Pancreas (tissue), 10 donors: ENCODE measurements around the gene CD2AP. TPM values are rescaled to one million over a fixed set of nuclear protein-coding genes. Genes with fewer than 3 reads are reported as not detected.

Experiments used
- ATAC-seq, 4 donors: fragments of 200-7000 bp; cut with Tn5 transposase; one replicate each; pipeline versions ENCODE4 v1.8.0 to v1.9.1; 2020; ENCODE audit warnings: mild to moderate bottlenecking in 4 of 4, moderate library complexity in 4 of 4
- DNase-seq, 6 donors: peaks; one replicate each; pipeline ENCODE4 v3.0.0-alpha.2; 2020
- FAIRE-seq: peaks from 2 replicates; lab custom pipeline; 2012; peaks lifted over from hg19 to GRCh38; lab: Jason Lieb, UNC
- H3K27ac ChIP-seq, 4 donors: fragments of 200-600 bp; sonication (generic); 1 replicate in 3 of 4; 2 replicates in 1 of 4; pipeline versions ENCODE4 v1.5.0 to v1.8.0; 2020
- H3K27me3 ChIP-seq, 4 donors: fragments of 200-600 bp; one replicate each; pipeline ENCODE4 v1.8.0; 2021
- H3K36me3 ChIP-seq, 3 donors: fragments of 200-600 bp; sonication (generic) in 1 of 3; one replicate each; pipeline versions ENCODE4 v1.5.0 to v1.8.0; 2020 to 2021
- H3K4me1 ChIP-seq, 3 donors: fragments of 200-600 bp; one replicate each; pipeline ENCODE4 v1.8.0; 2021
- H3K4me3 ChIP-seq, 4 donors: fragments of 200-600 bp; sonication (generic) in 2 of 4; one replicate each; pipeline versions ENCODE4 v1.5.0 to v1.8.0; 2020 to 2021
- H3K9me3 ChIP-seq, 4 donors: fragments of 200-600 bp; one replicate each; pipeline ENCODE4 v1.8.0; 2021
- CTCF ChIP-seq, 4 donors: fragments of 200-600 bp; sonication (generic) in 3 of 4; IDR thresholded peaks; one replicate each; pipeline versions ENCODE4 v1.5.0 to v1.8.0; 2021; ENCODE audit warnings: antibody characterized with exemption in 4 of 4
- WGBS, 2 donors: extraction: QIAGEN DNeasy Blood & Tissue Kit; methylation state at CpG; one replicate each; pipeline ENCODE4 v1.1.7; 2013; 5-methylcytosine and 5-hydroxymethylcytosine counted together
- intact Hi-C, 3 donors: fragments of 100-400 bp; cut with DNase I; formaldehyde crosslinking; loops; one replicate each; pipeline versions ENCODE4 v1.11.1 to v1.14.2; 2022
- polyA plus RNA-seq, 2 donors: library from polyadenylated mRNA; stranded (reverse); fragments of 200-250 nt; gene quantifications; one replicate each; pipeline ENCODE4 v1.2.3, GENCODE V29; 2013
- total RNA-seq, 6 donors: library from RNA; stranded (reverse); fragmentation: NEBNext Ultra II Directional in 4 of 6; extraction: Animal tissue kit (Norgen Biotek cat#: 25700) in 4 of 6; gene quantifications; one replicate each; pipeline versions ENCODE4 v1.2.1 to v1.2.4, GENCODE V29; 2021 to 2023
- donor health status: healthy with polysubstance abuse.
- donor health status: DM: no; HTN: no; CAD: no; lungs with moderate emphysema.
- donor health status: DM: no; HTN: no; CAD: no.
- donor health status: control.
- donor health status: control.
- donor health status: Bipolar disorder and iron deficiency.
- donor health status: DM: yes; HTN: yes; CAD: no.
- donor health status: DM: no; HTN: no; CAD: no.
- donor health status: DM: no; HTN: no; CAD: no.
- donor health status: DM: yes; HTN: yes; CAD: no.

CD2AP gene
- total and polyA plus RNA-seq, 8 donors, result 7.6 to 38.5 (median 17.7) TPM

GRCh38 chr6:47525330-47526057, 47.9 kb downstream of the CD2AP start:
- H3K27me3 ChIP-seq, result no peaks in the 10 kb centered on the region
- H3K4me1 ChIP-seq, result peaks cover 6 to 28% (median 19%) of the 10 kb centered on the region in 3 donors
- DNase-seq (no peak), ATAC-seq (peak in 3 of 4 donors; percentile 24 to 62 (median 29)), FAIRE-seq (peak; percentile 78)
- TF ChIP-seq CTCF (IDR thresholded peaks at IDR 0.05), result no peak
- H3K4me3 ChIP-seq, result no peak overlapping the region
- 46 to 49% methylated on average over 2 of the region's 2 CpGs for WGBS, 2 donors
- peaks cover 0 to 8% (median 3%) of the 10 kb centered on the region in 3 donors for H3K36me3 ChIP-seq
- no peaks in the 10 kb centered on the region for H3K9me3 ChIP-seq
- intact Hi-C loops, result no loop called here
- H3K27ac ChIP-seq, result no peak overlapping the region

- FAIRE-seq (no peak), ATAC-seq (no peak), DNase-seq (no peak)
- no peaks in the 10 kb centered on the region for H3K9me3 ChIP-seq
- peaks cover 0 to 8% (median 3%) of the 10 kb centered on the region in 3 donors for H3K36me3 ChIP-seq
- H3K4me1 ChIP-seq, result peaks cover 6 to 23% (median 15%) of the 10 kb centered on the region in 3 donors
- TF ChIP-seq CTCF (IDR thresholded peaks at IDR 0.05), result no peak
- H3K27ac ChIP-seq, result no peak overlapping the region
- no peaks in the 10 kb centered on the region for H3K27me3 ChIP-seq
- no peak overlapping the region for H3K4me3 ChIP-seq
- intact Hi-C loops, result no loop called here
These were observed 49.7 kb downstream of the CD2AP start for GRCh38 chr6:47527274-47527673.

- TF ChIP-seq CTCF (IDR thresholded peaks at IDR 0.05), result no peak
These were observed 52.1 kb downstream of the CD2AP start for GRCh38 chr6:47529734-47530133.

GRCh38 chr6:47532981-47533585, 55.5 kb downstream of the CD2AP start:
- H3K27me3 ChIP-seq, result no peaks in the 10 kb centered on the region
- intact Hi-C loops, result no loop called here
- H3K36me3 ChIP-seq, result peaks cover 0 to 8% (median 0%) of the 10 kb centered on the region in 3 donors
- WGBS, 2 donors, result 44 to 64% methylated on average over 1 of the region's 1 CpG
- ATAC-seq, result no peak
- no peaks in the 10 kb centered on the region for H3K9me3 ChIP-seq
- DNase-seq, result no peak
- no peak for TF ChIP-seq CTCF (IDR thresholded peaks at IDR 0.05)
- peaks cover 0 to 5% (median 3%) of the 10 kb centered on the region in 3 donors for H3K4me1 ChIP-seq
- H3K4me3 ChIP-seq, result no peak overlapping the region
- no peak overlapping the region for H3K27ac ChIP-seq
- no peak for FAIRE-seq

More at GRCh38 chr6:47529734-47530133, 52.1 kb downstream of the CD2AP start:
- DNase-seq, result no peak
- Histone ChIP-seq H3K4me1 (peaks cover 6 to 16% (median 10%) of the 10 kb centered on the region in 3 donors), H3K27me3 (no peaks in the 10 kb centered on the region), H3K36me3 (peaks cover 0 to 16% (median 3%) of the 10 kb centered on the region in 3 donors), H3K9me3 (no peaks in the 10 kb centered on the region), H3K4me3 (no peak overlapping the region), H3K27ac (no peak overlapping the region)
- WGBS, 2 donors, result 91 to 96% methylated on average over 5 of the region's 5 CpGs
- intact Hi-C loops, result no loop called here
- FAIRE-seq, result no peak
- no peak for ATAC-seq

GRCh38 chr6:47534063-47534462, 56.5 kb downstream of the CD2AP start:
- FAIRE-seq (no peak), DNase-seq (no peak), ATAC-seq (peak in 1 of 4 donors; percentile 40)
- Histone ChIP-seq H3K27ac (no peak overlapping the region), H3K36me3 (peaks cover 0 to 8% (median 0%) of the 10 kb centered on the region in 3 donors), H3K9me3 (no peaks in the 10 kb centered on the region), H3K4me1 (peaks cover 0 to 5% (median 3%) of the 10 kb centered on the region in 3 donors), H3K27me3 (no peaks in the 10 kb centered on the region), H3K4me3 (no peak overlapping the region)
- TF ChIP-seq CTCF (IDR thresholded peaks at IDR 0.05), result no peak
- intact Hi-C loops, result no loop called here
